ENCODE data around the gene KLF6.

DNA sequence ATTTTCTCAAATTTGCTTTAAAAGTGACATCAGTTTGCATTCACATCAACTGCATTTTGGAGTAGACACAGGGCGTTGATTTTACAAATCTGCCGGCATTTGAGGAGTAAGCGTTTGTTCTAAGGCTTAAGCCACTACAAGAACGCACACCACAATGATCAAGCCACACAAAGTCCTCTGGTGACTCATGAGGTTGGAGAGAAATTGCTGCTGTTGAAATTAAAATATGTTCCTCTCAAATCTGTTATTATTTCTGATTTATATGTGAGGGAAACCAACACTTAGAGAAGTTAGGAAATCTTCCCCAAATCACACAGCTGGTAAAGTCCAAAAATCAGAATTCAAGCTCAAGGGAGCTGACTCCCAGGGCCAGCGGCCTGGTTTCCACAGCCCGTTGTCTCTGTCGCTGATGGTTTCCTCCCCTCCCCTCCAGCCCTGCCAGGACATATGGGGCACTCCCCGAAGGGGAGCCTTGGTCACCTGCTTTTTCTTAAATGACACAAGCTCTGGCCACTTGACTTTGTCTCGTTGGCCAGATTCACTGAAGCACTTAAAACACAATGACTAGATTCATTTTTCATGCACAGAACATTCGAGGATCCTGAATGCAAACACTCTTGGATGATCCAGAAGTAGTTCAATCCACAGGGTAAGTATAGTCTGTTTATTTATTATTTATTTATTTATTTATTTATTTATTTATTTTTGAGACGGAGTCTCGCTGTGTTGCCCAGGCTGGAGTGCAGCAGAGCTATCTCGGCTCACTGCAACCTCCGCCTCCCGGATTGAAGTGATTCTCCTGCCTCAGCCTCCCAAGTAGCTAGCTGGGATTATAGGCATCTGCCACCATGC, 29.2 kb upstream of the KLF6 start:
- TF ChIP-seq CTCF (IDR thresholded peaks at IDR 0.05; ENCODE audit: poor library complexity), result no peak
- no peak for TF ChIP-seq EZH2 (IDR thresholded peaks at IDR 0.05; ENCODE audit: borderline replicate concordance)
- no peak for TF ChIP-seq EZH2phosphoT487 (IDR thresholded peaks at IDR 0.05; ENCODE audit: low read depth, severe bottlenecking, unreplicated experiment)
